ENCODE results near the gene TMEM81.

The TMEM81 gene

DNA sequence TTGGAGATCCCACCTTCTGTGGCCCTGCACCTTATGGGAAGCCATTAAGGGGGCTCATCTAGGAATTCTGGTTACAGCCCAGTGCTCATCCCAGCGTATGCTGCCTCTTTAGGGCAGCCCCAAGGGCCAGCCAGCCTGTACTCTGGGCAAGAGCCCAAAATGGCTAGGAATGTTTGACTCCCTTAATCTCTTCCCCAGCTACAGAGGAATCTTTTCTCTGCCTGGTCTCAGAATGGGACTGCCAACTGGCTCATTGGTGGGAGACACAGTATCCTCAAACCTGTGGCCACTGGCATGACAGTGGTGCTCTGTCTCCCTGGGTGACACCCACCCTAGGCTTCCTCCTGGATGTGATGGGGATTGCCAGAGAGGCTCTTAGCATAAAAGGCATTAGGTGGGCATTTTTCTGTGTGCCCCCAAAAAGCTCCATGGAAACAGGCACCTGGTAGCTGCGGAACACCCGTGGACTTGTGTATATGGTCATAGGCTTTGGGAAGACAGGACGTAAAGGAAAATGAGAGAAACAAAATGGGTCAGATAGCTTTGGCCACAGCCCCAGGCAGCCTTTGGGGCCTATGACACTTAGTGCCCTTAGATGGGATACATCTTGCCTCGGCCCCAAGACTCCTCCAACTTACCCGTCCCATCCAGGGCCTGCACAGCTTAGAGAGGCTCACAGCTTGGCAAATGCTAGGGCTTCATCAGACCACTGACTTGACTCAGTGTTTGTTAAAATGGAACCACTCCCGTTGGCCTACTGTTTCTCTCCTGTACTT lies 6.9 kb downstream of the TMEM81 start:
- no peak overlapping the region for H3K27ac ChIP-seq (ENCODE audit: low read depth, low read length)

DNA sequence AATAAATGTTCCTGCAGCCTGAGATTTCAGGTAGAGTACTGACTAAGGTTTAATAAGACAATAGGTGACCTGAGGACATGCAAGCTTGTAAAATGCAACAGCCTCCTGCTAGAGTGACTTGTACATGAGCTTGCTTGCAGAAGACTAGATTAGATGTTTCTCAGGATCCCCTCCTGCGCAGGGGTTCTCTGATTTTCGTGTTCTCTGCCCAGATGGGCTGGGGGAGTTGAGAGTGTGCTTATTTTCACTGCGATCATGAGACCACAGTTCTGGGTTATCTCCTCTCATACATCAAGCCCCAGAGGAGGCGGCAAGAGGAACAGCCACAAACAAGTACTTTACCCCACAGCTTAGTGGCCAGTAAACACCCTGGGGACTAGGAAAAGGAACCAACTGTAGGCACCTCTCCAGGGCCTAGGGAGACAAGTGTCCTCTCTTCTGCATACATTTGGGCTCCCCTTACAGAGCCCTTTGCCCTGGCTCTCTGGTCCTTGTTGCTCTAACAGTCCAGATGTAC lies 8.0 kb downstream of the TMEM81 start:
- peaks cover 2 to 5% of the 10 kb centered on the region in 2 experiments for H3K4me1 ChIP-seq (ENCODE audit: control insufficient read depth in 1 of 2, insufficient read depth in 2 of 2, low read length in 2 of 2)
- H3K14ac ChIP-seq (ENCODE audit: low read length): no peak overlapping the region
- no peak overlapping the region for H2BK12ac ChIP-seq (ENCODE audit: low read length)
- peaks cover 3% of the 10 kb centered on the region for H3K9me3 ChIP-seq (ENCODE audit: insufficient read depth, low read depth, low read length)
- whole genome bisulfite sequencing (ENCODE audit: extremely low coverage, insufficient coverage, insufficient read length): no CpG with 5 or more reads among the region's 4 CpGs
- H3K4me2 ChIP-seq (ENCODE audit: low read length): no peak overlapping the region
- H3K4me3 ChIP-seq (ENCODE audit: low read depth, low read length): no peak overlapping the region
- H4K91ac ChIP-seq (ENCODE audit: low read depth, low read length): no peak overlapping the region
- no peak overlapping the region for H3K4ac ChIP-seq (ENCODE audit: low read depth, low read length)
- H4K12ac ChIP-seq (ENCODE audit: low read depth, low read length): no peak overlapping the region
- no peak for DNase-seq
- H2AFZ ChIP-seq (ENCODE audit: insufficient read depth, low read length, poor library complexity): no peak overlapping the region
- no peak overlapping the region for H2BK5ac ChIP-seq (ENCODE audit: low read depth, low read length, poor library complexity)
- no peaks in the 10 kb centered on the region for H3K79me1 ChIP-seq (ENCODE audit: low read length)
- no peak overlapping the region for H2BK120ac ChIP-seq (ENCODE audit: insufficient read depth, low read length, poor library complexity)
- H4K8ac ChIP-seq (ENCODE audit: low read depth, low read length): no peak overlapping the region
- peaks cover 0 to 2% of the 10 kb centered on the region in 2 experiments for H3K36me3 ChIP-seq (ENCODE audit: control insufficient read depth in 1 of 2, insufficient read depth in 2 of 2, low read length in 2 of 2)
- H2AK5ac ChIP-seq (ENCODE audit: low read length): no peak overlapping the region
- no peak overlapping the region for H3K9ac ChIP-seq (ENCODE audit: low read length)
- no peak overlapping the region for H3K23ac ChIP-seq (ENCODE audit: low read length)
- no peaks in the 10 kb centered on the region for H3K27me3 ChIP-seq (ENCODE audit: insufficient read depth, low read length)
- H3K79me2 ChIP-seq (ENCODE audit: control insufficient read depth, insufficient read depth, low read length, poor library complexity): no peaks in the 10 kb centered on the region
- H3K27ac ChIP-seq (ENCODE audit: low read depth, low read length): no peak overlapping the region
- no peak overlapping the region for H3K18ac ChIP-seq (ENCODE audit: low read length)

More for the DNA sequence above, 6.9 kb downstream of the TMEM81 start:
- Histone ChIP-seq H3K9ac (ENCODE audit: low read length) (no peak overlapping the region), H3K27me3 (ENCODE audit: insufficient read depth, low read length) (no peaks in the 10 kb centered on the region), H3K4me1 (ENCODE audit: control insufficient read depth in 1 of 2, insufficient read depth in 2 of 2, low read length in 2 of 2) (peaks cover 2 to 5% of the 10 kb centered on the region in 2 experiments), H3K23ac (ENCODE audit: low read length) (no peak overlapping the region), H3K4me2 (ENCODE audit: low read length) (no peak overlapping the region), H2AFZ (ENCODE audit: insufficient read depth, low read length, poor library complexity) (no peak overlapping the region), H3K79me1 (ENCODE audit: low read length) (no peaks in the 10 kb centered on the region), H3K4ac (ENCODE audit: low read depth, low read length) (no peak overlapping the region), H2BK5ac (ENCODE audit: low read depth, low read length, poor library complexity) (no peak overlapping the region), H2AK5ac (ENCODE audit: low read length) (no peak overlapping the region), H4K8ac (ENCODE audit: low read depth, low read length) (no peak overlapping the region), H3K14ac (ENCODE audit: low read length) (no peak overlapping the region), H4K91ac (ENCODE audit: low read depth, low read length) (no peak overlapping the region), H2BK120ac (ENCODE audit: insufficient read depth, low read length, poor library complexity) (no peak overlapping the region), H3K79me2 (ENCODE audit: control insufficient read depth, insufficient read depth, low read length, poor library complexity) (no peaks in the 10 kb centered on the region), H3K36me3 (ENCODE audit: control insufficient read depth in 1 of 2, insufficient read depth in 2 of 2, low read length in 2 of 2) (peaks cover 0 to 2% of the 10 kb centered on the region in 2 experiments), H3K9me3 (ENCODE audit: insufficient read depth, low read depth, low read length) (peaks cover 3% of the 10 kb centered on the region), H2BK12ac (ENCODE audit: low read length) (no peak overlapping the region), H3K18ac (ENCODE audit: low read length) (no peak overlapping the region), H4K12ac (ENCODE audit: low read depth, low read length) (no peak overlapping the region), H3K4me3 (ENCODE audit: low read depth, low read length) (peak overlapping the region; percentile 39)
- DNase-seq: no peak
- WGBS (ENCODE audit: extremely low coverage, insufficient coverage, insufficient read length): no CpG with 5 or more reads among the region's 7 CpGs

DNA sequence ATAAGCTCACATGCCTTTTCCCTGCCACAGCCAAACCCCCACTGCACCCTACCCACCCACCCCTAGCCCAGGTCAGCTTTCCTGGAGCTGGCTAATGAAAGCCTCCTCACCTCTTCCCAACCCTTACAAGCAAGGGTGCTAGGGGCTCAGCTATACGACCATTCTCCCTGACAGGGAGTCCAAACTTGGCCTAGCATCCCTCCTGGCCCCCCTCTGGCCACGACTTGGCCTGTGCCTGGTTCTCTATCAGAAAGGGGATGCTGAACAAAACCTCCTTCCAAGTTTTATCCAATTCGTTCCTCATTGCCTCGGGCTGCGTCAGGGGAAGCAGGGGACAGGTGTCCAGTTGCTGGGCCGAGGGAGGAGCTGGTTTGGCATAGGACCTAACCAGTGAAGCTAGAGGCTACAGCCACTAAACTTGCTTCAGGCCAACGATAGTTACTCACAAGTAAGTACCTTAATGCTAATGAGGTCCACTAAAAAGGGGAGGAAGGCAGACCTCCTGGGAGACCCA lies 8.6 kb downstream of the TMEM81 start:
- Histone ChIP-seq H3K18ac (ENCODE audit: low read length) (no peak overlapping the region), H2AK5ac (ENCODE audit: low read length) (no peak overlapping the region)
- WGBS (ENCODE audit: extremely low coverage, insufficient coverage, insufficient read length): no CpG with 5 or more reads among the region's 7 CpGs

DNA sequence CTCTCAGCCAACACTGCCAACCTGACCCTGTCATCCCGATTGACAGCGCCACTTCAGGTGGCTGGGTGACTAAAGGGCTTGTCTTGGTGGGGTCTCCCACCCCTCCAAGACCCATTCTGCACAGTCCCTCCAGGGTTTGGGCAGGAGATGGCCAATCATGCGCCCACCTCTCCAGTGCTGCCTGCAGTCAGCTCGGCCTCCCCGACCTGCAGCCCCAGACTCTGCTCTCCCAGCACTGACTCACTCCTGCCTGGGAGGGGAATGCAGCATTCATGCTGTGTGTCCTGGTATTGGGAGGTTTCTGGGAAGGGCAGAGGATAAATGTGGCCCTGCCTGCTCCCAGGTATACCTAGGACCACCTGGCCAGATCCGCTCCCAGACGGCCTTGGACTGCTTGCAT lies 9.7 kb downstream of the TMEM81 start:
- WGBS (ENCODE audit: extremely low coverage, insufficient coverage, insufficient read length): no CpG with 5 or more reads among the region's 7 CpGs

More for the DNA sequence above, 8.6 kb downstream of the TMEM81 start:
- H3K79me1 ChIP-seq (ENCODE audit: low read length): no peaks in the 10 kb centered on the region
- no peak overlapping the region for H4K91ac ChIP-seq (ENCODE audit: low read depth, low read length)
- H2BK120ac ChIP-seq (ENCODE audit: insufficient read depth, low read length, poor library complexity): no peak overlapping the region
- H3K23ac ChIP-seq (ENCODE audit: low read length): no peak overlapping the region
- no peaks in the 10 kb centered on the region for H3K27me3 ChIP-seq (ENCODE audit: insufficient read depth, low read length)
- H3K9me3 ChIP-seq (ENCODE audit: insufficient read depth, low read depth, low read length): peaks cover 3% of the 10 kb centered on the region
- H4K8ac ChIP-seq (ENCODE audit: low read depth, low read length): no peak overlapping the region
- DNase-seq: no peak
- H3K79me2 ChIP-seq (ENCODE audit: control insufficient read depth, insufficient read depth, low read length, poor library complexity): no peaks in the 10 kb centered on the region
- H3K9ac ChIP-seq (ENCODE audit: low read length): no peak overlapping the region
- H3K4ac ChIP-seq (ENCODE audit: low read depth, low read length): no peak overlapping the region
- H3K36me3 ChIP-seq (ENCODE audit: control insufficient read depth in 1 of 2, insufficient read depth in 2 of 2, low read length in 2 of 2): peaks cover 0 to 2% of the 10 kb centered on the region in 2 experiments
- no peak overlapping the region for H2BK5ac ChIP-seq (ENCODE audit: low read depth, low read length, poor library complexity)
- H3K14ac ChIP-seq (ENCODE audit: low read length): no peak overlapping the region
- H3K4me3 ChIP-seq (ENCODE audit: low read depth, low read length): no peak overlapping the region
- peaks cover 2 to 5% of the 10 kb centered on the region in 2 experiments for H3K4me1 ChIP-seq (ENCODE audit: control insufficient read depth in 1 of 2, insufficient read depth in 2 of 2, low read length in 2 of 2)
- no peak overlapping the region for H4K12ac ChIP-seq (ENCODE audit: low read depth, low read length)
- H3K4me2 ChIP-seq (ENCODE audit: low read length): no peak overlapping the region
- no peak overlapping the region for H2BK12ac ChIP-seq (ENCODE audit: low read length)
- no peak overlapping the region for H2AFZ ChIP-seq (ENCODE audit: insufficient read depth, low read length, poor library complexity)
- no peak overlapping the region for H3K27ac ChIP-seq (ENCODE audit: low read depth, low read length)

More for the DNA sequence above, 9.7 kb downstream of the TMEM81 start:
- H3K4me1 ChIP-seq (ENCODE audit: control insufficient read depth in 1 of 2, insufficient read depth in 2 of 2, low read length in 2 of 2): peaks cover 2 to 5% of the 10 kb centered on the region in 2 experiments
- H3K4me3 ChIP-seq (ENCODE audit: low read depth, low read length): no peak overlapping the region
- H3K36me3 ChIP-seq (ENCODE audit: control insufficient read depth in 1 of 2, insufficient read depth in 2 of 2, low read length in 2 of 2): peaks cover 0 to 2% of the 10 kb centered on the region in 2 experiments
- no peak overlapping the region for H2BK120ac ChIP-seq (ENCODE audit: insufficient read depth, low read length, poor library complexity)
- H2BK12ac ChIP-seq (ENCODE audit: low read length): no peak overlapping the region
- H4K91ac ChIP-seq (ENCODE audit: low read depth, low read length): no peak overlapping the region
- H2AFZ ChIP-seq (ENCODE audit: insufficient read depth, low read length, poor library complexity): no peak overlapping the region
- H3K27me3 ChIP-seq (ENCODE audit: insufficient read depth, low read length): no peaks in the 10 kb centered on the region
- H3K9me3 ChIP-seq (ENCODE audit: insufficient read depth, low read depth, low read length): peaks cover 3% of the 10 kb centered on the region
- H3K23ac ChIP-seq (ENCODE audit: low read length): no peak overlapping the region
- no peak overlapping the region for H2AK5ac ChIP-seq (ENCODE audit: low read length)
- H4K8ac ChIP-seq (ENCODE audit: low read depth, low read length): no peak overlapping the region
- DNase-seq: no peak
- no peak overlapping the region for H3K27ac ChIP-seq (ENCODE audit: low read depth, low read length)
- H3K79me2 ChIP-seq (ENCODE audit: control insufficient read depth, insufficient read depth, low read length, poor library complexity): no peaks in the 10 kb centered on the region
- no peak overlapping the region for H3K4ac ChIP-seq (ENCODE audit: low read depth, low read length)
- no peak overlapping the region for H3K18ac ChIP-seq (ENCODE audit: low read length)
- no peaks in the 10 kb centered on the region for H3K79me1 ChIP-seq (ENCODE audit: low read length)
- H4K12ac ChIP-seq (ENCODE audit: low read depth, low read length): no peak overlapping the region
- no peak overlapping the region for H3K14ac ChIP-seq (ENCODE audit: low read length)
- H2BK5ac ChIP-seq (ENCODE audit: low read depth, low read length, poor library complexity): no peak overlapping the region
- no peak overlapping the region for H3K4me2 ChIP-seq (ENCODE audit: low read length)
- no peak overlapping the region for H3K9ac ChIP-seq (ENCODE audit: low read length)

All from trophoblast cell (in vitro differentiated cells and primary cell).